Activated T-helper 9 cell treated with anti-CD3 and anti-CD28 coated beads, Interleukin-2, amount 50 U/mL, for 16 hours (primary cell): ENCODE data around the gene BCAN.
A peak's percentile ranks its signal among the peaks of the same experiment; 100 is the strongest.
"Not testable (repeated sequence)": the region's sequence is repeated elsewhere in the genome, so short reads cannot be mapped to it uniquely, and the experiment has no call there.

Experiments
- DNase-seq: peaks from one replicate; pipeline ENCODE4 v3.0.0-alpha.2; 2020; ENCODE audit warnings: low read depth

Gene BCAN

DNA sequence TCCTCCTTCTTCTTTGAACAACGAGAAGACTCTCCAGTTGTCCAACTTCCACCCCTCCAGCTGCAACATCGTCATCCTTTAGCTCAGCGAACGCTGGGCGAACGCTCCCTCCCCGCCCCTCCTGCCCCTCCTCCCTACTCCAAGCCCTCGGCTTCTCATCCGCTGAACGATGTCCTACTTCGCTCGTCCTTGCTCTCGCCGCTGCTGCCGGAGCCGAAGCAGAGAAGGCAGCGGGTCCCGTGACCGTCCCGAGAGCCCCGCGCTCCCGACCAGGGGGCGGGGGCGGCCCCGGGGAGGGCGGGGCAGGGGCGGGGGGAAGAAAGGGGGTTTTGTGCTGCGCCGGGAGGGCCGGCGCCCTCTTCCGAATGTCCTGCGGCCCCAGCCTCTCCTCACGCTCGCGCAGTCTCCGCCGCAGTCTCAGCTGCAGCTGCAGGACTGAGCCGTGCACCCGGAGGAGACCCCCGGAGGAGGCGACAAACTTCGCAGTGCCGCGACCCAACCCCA lies at the start of gene BCAN:
BCAN (plus strand) TSS at position 357 of the 504 bp plus-strand sequence. CDS start 3,938 bp downstream, outside the sequence.
- DNase-seq, result no peak

- DNase-seq, result no peak
Observed at GRCh38 chr1:156592158-156592909, 49.6 kb upstream of the BCAN start.

DNA sequence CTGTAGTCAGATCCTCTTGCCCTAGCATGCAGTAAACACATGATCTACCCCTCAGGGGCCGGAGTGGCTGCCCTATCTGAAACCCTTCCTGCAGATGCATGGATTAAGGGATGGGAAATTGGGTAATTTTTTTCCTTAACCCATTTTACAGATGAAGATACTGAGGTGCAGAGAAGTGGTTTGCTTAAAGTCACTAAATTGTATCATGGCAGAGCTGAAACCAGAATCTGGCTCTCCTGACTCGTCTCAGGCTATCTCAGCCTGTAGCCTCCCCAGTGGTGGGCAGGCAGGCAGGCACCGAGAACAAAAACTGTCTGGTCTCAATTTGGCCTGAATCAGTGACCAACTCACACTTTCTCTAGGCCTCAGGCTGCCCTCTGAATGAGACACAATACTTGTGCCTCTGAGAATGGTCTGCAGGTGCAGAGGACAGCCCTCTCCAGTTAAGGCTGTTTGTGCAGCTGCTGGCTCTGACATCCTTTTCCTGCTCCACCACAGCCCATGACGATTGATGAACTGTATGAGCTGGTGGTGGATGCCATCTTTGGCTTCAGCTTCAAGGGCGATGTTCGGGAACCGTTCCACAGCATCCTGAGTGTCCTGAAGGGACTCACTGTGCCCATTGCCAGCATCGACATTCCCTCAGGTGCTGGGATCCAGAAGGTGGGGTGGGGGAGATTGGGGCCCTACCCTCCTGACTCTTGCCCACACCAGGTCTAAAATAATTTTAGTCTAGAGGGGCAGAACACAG lies 48.8 kb upstream of the BCAN start:
- no peak for DNase-seq

DNA sequence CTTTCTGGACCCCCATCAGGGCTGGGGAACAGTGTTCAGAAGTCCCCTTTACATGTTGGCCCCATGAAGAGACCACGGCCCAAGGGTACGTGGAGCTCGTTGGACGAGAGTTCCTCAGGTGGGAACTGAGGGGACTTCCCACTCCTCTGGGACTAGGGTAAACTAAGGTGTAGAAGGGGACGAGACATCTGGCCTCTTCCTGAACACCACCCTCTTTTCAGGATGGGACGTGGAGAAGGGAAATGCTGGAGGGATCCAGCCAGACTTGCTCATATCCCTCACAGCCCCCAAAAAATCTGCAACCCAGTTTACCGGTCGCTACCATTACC lies 48.3 kb upstream of the BCAN start:
- no peak for DNase-seq

DNA sequence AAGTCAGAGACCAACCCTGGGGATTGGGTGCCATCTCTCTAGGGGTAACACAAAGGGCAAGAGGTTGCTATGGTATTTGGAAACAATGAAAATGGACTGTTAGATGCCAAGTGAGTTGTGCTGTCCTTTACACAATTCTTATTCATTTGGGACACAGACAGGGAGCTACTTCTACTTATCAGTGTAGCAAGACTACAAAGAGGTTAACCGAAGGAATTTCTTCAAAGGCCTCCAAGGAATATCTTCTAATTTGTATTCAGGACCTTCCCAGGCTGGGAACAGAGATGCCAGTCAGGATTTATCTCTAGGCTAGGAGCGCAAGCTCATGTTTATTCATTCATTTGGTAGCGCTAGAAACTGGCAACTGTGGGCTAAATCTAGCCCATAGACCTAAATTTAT lies 47.7 kb upstream of the BCAN start:
- DNase-seq, result no peak

DNA sequence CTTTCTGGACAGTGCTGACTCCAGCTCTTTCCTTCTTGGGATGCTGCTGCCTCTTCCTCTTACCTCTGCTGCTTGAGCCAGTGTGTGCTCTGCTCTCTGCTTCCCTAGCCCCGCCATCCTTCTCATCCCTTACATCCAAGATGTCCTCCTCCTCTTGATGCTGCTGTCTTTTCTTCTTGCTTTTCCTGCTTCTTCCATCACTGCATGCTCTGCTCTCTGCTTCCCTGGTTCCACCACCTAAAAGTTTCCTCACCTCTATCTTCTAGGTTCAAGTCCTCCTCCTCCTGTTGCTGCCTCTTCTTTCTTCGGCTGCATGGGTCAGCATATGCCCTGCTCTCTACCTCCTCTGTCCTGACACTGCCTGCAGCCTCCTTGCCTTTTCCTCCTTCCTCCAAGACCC lies 46.9 kb upstream of the BCAN start:
- DNase-seq, result no peak

DNA sequence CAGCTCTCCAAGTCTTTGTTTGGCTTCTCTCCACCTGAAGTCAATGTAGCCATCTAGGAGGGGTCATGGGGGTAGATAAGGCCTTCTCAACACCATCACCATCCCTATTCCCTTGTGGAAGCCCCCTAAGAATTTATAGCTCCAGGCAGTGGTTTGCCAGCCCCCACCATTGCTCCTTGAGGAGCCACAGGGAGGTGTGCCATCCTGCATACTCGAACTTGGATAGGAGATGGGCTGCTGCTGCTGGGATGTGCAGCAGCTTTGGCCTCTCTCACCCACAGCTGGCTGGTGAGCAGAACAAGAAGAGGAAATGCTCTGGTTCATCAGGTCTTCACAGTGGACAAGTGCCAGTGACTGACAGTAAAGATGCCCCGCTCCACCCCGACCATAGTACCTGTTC lies 45.5 kb upstream of the BCAN start:
- DNase-seq, result no peak

GRCh38 chr1:156598125-156598524 lies 43.8 kb upstream of the BCAN start:
- no peak for DNase-seq

GRCh38 chr1:156598731-156599432 lies 43.0 kb upstream of the BCAN start:
- no peak for DNase-seq

GRCh38 chr1:156599811-156600210 lies 42.1 kb upstream of the BCAN start:
- DNase-seq, result no peak

DNA sequence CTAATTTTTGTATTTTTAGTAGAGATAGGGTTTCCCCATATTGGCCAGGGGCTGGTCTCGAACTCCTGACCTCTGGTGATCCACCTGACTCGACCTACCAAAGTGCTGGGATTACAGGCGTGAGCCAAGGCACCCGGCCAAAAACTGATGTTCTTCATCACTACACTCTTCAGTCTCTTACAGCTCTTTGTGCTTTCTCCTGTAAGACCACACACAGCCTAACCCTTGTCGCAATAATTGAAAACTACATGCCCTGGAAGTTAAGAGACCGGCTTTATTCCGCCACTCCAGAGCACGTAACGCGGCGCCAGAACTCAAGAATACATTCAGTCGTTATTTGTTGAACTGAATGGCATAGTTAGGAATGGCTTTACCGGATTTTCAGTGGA lies 41.2 kb upstream of the BCAN start:
- no peak for DNase-seq

- peak; percentile 66 for DNase-seq
Observed at GRCh38 chr1:156601122-156601830, 40.6 kb upstream of the BCAN start, which contains the start of gene GPATCH4. TSS of gene GPATCH4 (minus strand) at chr1:156601479.

DNA sequence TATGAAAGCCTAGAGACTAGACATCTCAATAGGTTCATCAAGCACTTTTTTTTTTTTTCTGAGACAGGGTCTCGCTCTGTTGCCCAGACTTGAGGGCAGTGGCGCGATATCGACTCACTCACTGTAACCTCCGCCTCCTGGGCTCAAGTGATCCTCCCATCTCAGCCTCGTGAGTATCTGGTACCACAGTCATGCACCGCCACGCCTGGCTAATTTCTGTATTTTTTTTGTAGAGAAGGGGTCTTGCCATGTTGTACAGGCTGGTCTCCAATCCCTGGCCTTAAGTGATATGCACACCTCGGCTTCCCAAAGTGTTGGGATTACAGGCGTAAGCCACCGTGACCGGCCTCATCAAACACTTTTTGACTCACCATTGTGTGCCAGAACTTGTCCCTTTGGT lies 40.0 kb upstream of the BCAN start:
- no peak for DNase-seq

DNA sequence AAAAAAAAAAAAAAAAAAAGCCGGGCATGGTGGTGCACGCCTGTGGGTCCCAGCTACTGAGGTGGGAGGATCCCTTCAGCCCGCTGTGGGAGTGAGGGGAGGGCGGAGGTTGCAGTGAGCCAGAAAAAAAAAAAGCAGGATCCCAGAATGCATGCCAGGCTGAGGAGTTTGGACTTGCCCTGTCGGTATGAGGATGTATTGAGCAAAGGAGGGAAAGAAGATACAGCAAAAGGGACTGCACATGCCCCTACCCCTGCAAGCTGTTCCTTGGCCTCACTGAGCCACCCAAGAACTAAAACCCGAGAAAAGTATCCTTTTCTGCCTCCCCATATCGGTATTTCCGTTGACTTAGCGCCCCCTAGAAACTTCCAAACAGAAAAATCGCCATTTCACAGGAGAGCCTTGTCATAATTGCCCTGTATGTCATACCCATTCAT lies 39.3 kb upstream of the BCAN start:
- no peak for DNase-seq

DNA sequence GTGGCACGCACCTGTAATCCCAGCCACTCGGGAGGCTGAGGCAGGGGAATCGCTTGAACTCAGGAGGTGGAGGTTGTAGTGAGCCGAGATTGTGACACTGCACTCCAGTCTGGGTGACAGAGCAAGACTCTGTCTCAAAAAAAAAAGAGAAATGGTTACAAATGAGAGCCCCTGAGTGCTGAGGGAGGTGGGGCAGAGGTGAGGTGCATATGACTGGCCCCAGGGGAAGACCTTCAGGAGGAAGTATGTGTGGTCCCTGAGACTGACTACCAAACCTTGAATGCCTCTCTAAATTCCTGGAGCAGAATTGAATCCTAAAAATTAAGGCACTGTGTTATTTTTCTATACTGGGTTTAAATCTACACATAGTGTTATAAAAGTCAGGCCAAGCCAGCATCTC lies 34.6 kb upstream of the BCAN start:
- DNase-seq, result not testable (repeated sequence)

- DNase-seq, result no peak
Observed at GRCh38 chr1:156608036-156608674, 33.8 kb upstream of the BCAN start.

- no peak for DNase-seq
Observed at GRCh38 chr1:156608981-156609380, 32.9 kb upstream of the BCAN start.

DNA sequence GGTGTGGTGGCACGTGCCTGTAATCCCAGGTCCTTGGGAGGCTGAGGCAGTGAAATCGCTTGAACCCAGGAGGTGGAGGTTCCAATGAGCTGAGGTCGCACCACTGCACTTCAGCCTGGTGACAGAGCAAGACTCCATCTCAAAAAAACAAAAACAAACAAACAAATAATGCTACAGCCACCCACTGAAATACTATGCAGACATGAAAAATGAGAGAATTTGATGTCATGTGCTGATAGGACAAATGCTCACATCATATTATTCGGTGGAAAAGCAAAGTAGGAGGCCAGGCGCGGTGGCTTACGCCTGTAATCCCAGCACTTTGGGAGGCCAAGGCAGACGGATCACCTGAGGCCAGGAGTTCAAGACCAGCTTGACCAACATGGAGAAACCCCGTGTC lies 31.8 kb upstream of the BCAN start:
- not testable (repeated sequence) for DNase-seq

DNA sequence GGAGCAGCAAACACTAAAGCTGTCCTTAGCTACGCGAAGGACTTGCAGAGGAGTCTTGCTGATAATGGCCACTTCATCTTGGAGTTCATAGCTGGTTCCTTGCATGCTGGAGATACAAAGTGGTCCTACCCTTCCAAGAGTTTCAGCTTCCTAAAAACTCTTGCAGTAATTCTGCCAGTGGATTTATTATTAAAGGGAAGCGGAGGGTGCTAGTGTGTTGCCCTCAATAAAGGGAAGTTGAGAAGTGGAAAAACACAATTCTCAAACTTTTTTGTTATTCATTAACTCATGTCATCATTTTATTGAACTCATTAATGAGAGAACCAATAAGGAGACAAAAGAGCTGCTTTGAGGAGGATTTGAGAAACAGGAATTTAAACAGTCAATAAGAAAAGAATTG lies 29.3 kb upstream of the BCAN start:
- no peak for DNase-seq

GRCh38 chr1:156615946-156616345 lies 26.0 kb upstream of the BCAN start:
- no peak for DNase-seq

DNA sequence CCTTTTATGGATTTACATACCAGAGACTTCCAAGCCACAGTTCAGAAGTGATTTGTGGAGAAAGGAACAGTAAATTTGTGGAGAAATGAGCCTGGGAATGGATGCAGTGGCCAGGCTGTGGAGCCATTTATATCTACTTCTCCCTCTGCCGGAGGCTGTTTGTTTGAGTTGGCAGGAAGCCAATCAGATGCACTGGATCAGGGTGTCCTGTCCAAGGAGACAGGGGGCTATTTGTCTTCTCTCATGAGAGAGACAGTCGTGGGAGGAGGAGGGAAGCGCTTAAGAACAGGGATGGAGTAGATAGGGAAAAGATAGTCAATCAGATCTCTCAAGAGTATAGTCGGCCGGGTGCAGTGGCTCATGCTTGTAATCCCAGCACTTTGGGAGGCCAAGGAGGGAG lies 25.5 kb upstream of the BCAN start:
- DNase-seq, result no peak
